ENCODE data around the gene MAPK13. TPM values are rescaled to one million over a fixed set of nuclear protein-coding genes. Genes with fewer than 3 reads are reported as not detected.
"Not testable (repeated sequence)": the region's sequence is repeated elsewhere in the genome, so short reads cannot be mapped to it uniquely, and the experiment has no call there.

Gene MAPK13
- total and polyA plus RNA-seq, 4 donors: 1.9 to 17.2 (median 3.0) TPM

- H3K36me3 ChIP-seq (ENCODE audit: control insufficient read depth in 4 of 4, insufficient read depth in 3 of 4, low read depth in 1 of 4, low read length in 3 of 4): no peaks in the 10 kb centered on the region
- WGBS: 92% methylated on average over 5 of the region's 5 CpGs
- H3K27me3 ChIP-seq (ENCODE audit: control insufficient read depth in 4 of 4, insufficient read depth in 4 of 4, low read length in 3 of 4): no peaks in the 10 kb centered on the region
- TF ChIP-seq EGR1 (IDR thresholded peaks at IDR 0.05; ENCODE audit: low read depth in 2 of 2) (no peak), TAF1 (conservative IDR thresholded peaks at IDR 0.05) (no peak), FOXA1 (IDR thresholded peaks at IDR 0.05) (no peak), SP1 (IDR thresholded peaks at IDR 0.05) (no peak), HNF4A (conservative IDR thresholded peaks at IDR 0.05) (no peak), JUND (IDR thresholded peaks at IDR 0.05) (no peak), HNF4G (IDR thresholded peaks at IDR 0.05) (no peak)
- H3K27ac ChIP-seq (ENCODE audit: low read depth in 1 of 2, low read length in 2 of 2): no peak overlapping the region
- H3K9me3 ChIP-seq (ENCODE audit: control insufficient read depth in 4 of 4, low read length in 3 of 4): no peaks in the 10 kb centered on the region
- H3K4me3 ChIP-seq (ENCODE audit: low read depth in 1 of 3, low read length in 3 of 3): no peak overlapping the region
- no peak for DNase-seq (ENCODE audit: low spot score)
- peaks cover 5 to 24% (median 11%) of the 10 kb centered on the region in 4 donors for H3K4me1 ChIP-seq (ENCODE audit: control insufficient read depth in 4 of 4, insufficient read depth in 4 of 4, low read length in 3 of 4)
- H3K9ac ChIP-seq (ENCODE audit: low read depth in 1 of 2, low read length in 2 of 2): no peak overlapping the region
Observed at GRCh38 chr6:36128073-36128472, 2.2 kb upstream of the MAPK13 start.

- TF ChIP-seq TAF1 (conservative IDR thresholded peaks at IDR 0.05) (no peak), FOXA1 (IDR thresholded peaks at IDR 0.05) (no peak), SP1 (IDR thresholded peaks at IDR 0.05) (no peak), GABPA (IDR thresholded peaks at IDR 0.05 in 1 of 2, conservative IDR thresholded peaks at IDR 0.05 in 1 of 2) (no peak), ZBTB33 (IDR thresholded peaks at IDR 0.05) (no peak), HNF4G (IDR thresholded peaks at IDR 0.05) (no peak), EGR1 (IDR thresholded peaks at IDR 0.05; ENCODE audit: low read depth in 2 of 2) (no peak), FOXA2 (IDR thresholded peaks at IDR 0.05) (no peak), RAD21 (IDR thresholded peaks at IDR 0.05) (no peak), CTCF (IDR thresholded peaks at IDR 0.05; ENCODE audit: low read depth, low read length, missing input control) (no peak)
- no peak overlapping the region for H3K9ac ChIP-seq (ENCODE audit: low read depth in 1 of 2, low read length in 2 of 2)
- no peaks in the 10 kb centered on the region for H3K9me3 ChIP-seq (ENCODE audit: control insufficient read depth in 4 of 4, low read length in 3 of 4)
- no peak overlapping the region for H3K27ac ChIP-seq (ENCODE audit: low read depth in 1 of 2, low read length in 2 of 2)
- H3K4me1 ChIP-seq (ENCODE audit: control insufficient read depth in 4 of 4, insufficient read depth in 4 of 4, low read length in 3 of 4): peaks cover 5 to 17% (median 7%) of the 10 kb centered on the region in 4 donors
- 96% methylated on average over 3 of the region's 3 CpGs for WGBS
- H3K27me3 ChIP-seq (ENCODE audit: control insufficient read depth in 4 of 4, insufficient read depth in 4 of 4, low read length in 3 of 4): no peaks in the 10 kb centered on the region
- DNase-seq (ENCODE audit: low spot score): no peak
- H3K4me3 ChIP-seq (ENCODE audit: low read depth in 1 of 3, low read length in 3 of 3): no peak overlapping the region
- no peaks in the 10 kb centered on the region for H3K36me3 ChIP-seq (ENCODE audit: control insufficient read depth in 4 of 4, insufficient read depth in 3 of 4, low read depth in 1 of 4, low read length in 3 of 4)
Observed at GRCh38 chr6:36128793-36129192, 1.5 kb upstream of the MAPK13 start.

GRCh38 chr6:36129334-36129733 lies 979 bp upstream of the MAPK13 start:
- H3K36me3 ChIP-seq (ENCODE audit: control insufficient read depth in 4 of 4, insufficient read depth in 3 of 4, low read depth in 1 of 4, low read length in 3 of 4); H3K9ac ChIP-seq (ENCODE audit: low read depth in 1 of 2, low read length in 2 of 2); H3K27ac ChIP-seq (ENCODE audit: low read depth in 1 of 2, low read length in 2 of 2); DNase-seq (ENCODE audit: low spot score); H3K4me3 ChIP-seq (ENCODE audit: low read depth in 1 of 3, low read length in 3 of 3); H3K27me3 ChIP-seq (ENCODE audit: control insufficient read depth in 4 of 4, insufficient read depth in 4 of 4, low read length in 3 of 4); H3K9me3 ChIP-seq (ENCODE audit: control insufficient read depth in 4 of 4, low read length in 3 of 4): not testable (repeated sequence)
- 96% methylated on average over 16 of the region's 16 CpGs for WGBS
- peaks cover 5 to 16% (median 7%) of the 10 kb centered on the region in 4 donors for H3K4me1 ChIP-seq (ENCODE audit: control insufficient read depth in 4 of 4, insufficient read depth in 4 of 4, low read length in 3 of 4)

Data from liver (tissue), 9 donors.